ENCODE data around the gene ZNF512B.
"Not testable (repeated sequence)": the region's sequence is repeated elsewhere in the genome, so short reads cannot be mapped to it uniquely, and the experiment has no call there.

The ZNF512B gene

DNA sequence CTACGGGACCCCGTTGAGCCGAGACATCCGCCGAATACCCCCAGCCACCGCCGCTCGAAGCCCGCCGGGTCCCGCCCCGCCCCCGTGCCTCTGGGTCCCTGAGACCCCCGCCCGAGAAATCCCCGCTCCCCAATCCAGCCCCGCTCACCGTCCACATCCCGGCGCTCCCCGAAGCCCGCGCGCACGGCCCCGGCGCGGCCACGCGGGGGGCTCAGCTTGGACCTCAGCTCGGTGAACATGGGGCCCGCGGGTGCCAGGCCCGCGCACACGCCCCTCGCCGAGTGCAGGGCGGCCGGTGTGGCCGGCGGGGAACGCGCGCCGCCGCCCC is 9.5 kb upstream of the ZNF512B start:
- ChIA-PET CTCF (interaction anchor here (0.9 to 3.6 kb wide), 12 partner anchors 12 to 482 kb away, joined by 3 to 28 read pairs (median 7); partner anchors contain the start of gene PTK6), POLR2A (no interaction called here)
- no peak for DNase-seq (ENCODE audit: low read depth, low spot score)
- H3K4me3 ChIP-seq (ENCODE audit: low read depth, low read length): peak overlapping the region; percentile 53
- TF ChIP-seq, protein P1, sequence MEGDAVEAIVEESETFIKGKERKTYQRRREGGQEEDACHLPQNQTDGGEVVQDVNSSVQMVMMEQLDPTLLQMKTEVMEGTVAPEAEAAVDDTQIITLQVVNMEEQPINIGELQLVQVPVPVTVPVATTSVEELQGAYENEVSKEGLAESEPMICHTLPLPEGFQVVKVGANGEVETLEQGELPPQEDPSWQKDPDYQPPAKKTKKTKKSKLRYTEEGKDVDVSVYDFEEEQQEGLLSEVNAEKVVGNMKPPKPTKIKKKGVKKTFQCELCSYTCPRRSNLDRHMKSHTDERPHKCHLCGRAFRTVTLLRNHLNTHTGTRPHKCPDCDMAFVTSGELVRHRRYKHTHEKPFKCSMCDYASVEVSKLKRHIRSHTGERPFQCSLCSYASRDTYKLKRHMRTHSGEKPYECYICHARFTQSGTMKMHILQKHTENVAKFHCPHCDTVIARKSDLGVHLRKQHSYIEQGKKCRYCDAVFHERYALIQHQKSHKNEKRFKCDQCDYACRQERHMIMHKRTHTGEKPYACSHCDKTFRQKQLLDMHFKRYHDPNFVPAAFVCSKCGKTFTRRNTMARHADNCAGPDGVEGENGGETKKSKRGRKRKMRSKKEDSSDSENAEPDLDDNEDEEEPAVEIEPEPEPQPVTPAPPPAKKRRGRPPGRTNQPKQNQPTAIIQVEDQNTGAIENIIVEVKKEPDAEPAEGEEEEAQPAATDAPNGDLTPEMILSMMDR (IDR thresholded peaks at IDR 0.05; ENCODE audit: insufficient read depth, low read length, missing control alignments): no peak

DNA sequence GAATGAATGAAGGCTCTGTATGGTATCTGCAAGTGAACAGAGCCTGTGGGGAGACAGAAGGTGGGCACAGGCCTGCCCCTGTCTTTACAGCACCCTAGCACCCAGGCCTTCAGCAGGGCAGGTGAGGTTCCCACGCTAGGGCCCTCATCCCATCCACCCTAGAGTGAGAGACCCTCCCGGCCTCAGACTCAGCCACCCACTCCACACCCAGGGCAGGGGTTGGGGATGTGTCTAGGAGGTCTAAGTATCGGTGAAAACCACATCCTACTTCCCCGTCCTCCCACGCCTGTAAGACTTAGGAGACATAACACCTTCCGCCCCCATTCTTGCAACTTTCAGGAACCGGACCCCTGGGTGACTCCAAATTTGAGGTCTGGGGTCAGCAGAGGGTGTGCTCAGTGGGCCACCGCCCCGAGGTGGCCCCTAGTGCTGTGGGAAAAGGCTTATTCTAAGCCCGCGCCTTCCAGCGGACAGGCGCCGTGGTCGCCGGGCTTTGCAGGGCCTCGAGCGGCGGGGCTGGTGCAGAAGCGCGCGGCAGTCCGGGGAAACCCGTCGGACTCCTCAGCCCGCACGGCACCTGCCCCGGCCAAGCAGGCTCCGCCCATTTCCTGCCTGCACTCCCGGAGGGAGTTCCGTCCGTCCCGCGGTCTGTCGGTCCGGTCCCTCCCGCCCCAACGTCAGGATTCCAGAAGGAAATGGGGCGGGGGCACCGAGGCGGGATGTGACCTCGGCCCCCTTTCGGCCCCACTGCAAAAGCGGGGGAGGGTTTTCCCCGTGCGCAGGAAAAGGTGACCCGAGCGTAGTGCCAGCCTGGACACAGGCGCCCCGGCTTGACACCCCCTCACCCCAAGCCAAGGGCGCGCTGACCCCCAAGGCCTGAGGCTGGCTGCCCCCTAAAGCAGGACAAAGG is 8.8 kb upstream of the ZNF512B start:
- TF ChIP-seq, protein P1 (IDR thresholded peaks at IDR 0.05; ENCODE audit: insufficient read depth, low read length, missing control alignments): no peak
- CTCF ChIA-PET: interaction anchor here (0.9 to 3.6 kb wide), 8 partner anchors 10 to 482 kb away, joined by 3 to 28 read pairs (median 6); partner anchors contain the start of gene PTK6
- no peak for DNase-seq (ENCODE audit: low read depth, low spot score)
- peak overlapping the region; percentile 53 for H3K4me3 ChIP-seq (ENCODE audit: low read depth, low read length)
- POLR2A ChIA-PET: interaction anchor here (0.9 kb wide), 1 partner anchor 84 kb away, joined by 3 read pairs; the partner anchor contains the start of gene DNAJC5

DNA sequence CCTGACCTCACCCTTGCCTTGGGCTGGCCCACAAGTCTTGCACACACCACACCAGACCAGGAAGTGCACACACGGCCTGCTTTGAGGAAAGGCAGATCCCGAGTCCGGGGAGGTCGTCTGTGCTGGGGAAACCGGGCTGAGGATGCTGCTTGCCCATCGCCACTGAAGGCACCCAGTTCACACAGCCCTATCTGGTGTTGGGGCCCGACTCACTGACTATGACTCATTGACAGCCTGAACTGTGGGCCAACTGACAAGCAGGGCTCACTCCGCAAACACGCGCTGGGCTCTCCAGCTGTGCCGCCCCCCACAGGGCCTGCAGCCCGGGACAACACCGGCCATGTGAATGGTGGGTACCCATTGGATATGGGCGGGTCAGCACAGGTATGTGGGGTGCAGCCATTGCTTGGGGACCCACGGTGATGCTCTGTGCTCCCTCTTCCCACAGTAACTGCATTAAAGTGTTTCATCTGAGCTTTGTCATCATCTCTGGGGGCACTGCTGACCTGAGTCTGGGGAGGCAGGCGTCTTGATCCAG is 8.1 kb upstream of the ZNF512B start:
- no peak overlapping the region for H3K4me3 ChIP-seq (ENCODE audit: low read depth, low read length)
- ChIA-PET POLR2A (interaction anchor here (0.9 kb wide), 1 partner anchor 83 kb away, joined by 3 read pairs; the partner anchor contains the start of gene DNAJC5), CTCF (interaction anchor here (0.8 to 1.7 kb wide), 6 partner anchors 9 to 481 kb away, joined by 3 to 4 read pairs (median 4); no protein-coding TSS in a partner anchor)
- TF ChIP-seq, protein P1 (IDR thresholded peaks at IDR 0.05; ENCODE audit: insufficient read depth, low read length, missing control alignments): no peak
- DNase-seq (ENCODE audit: low read depth, low spot score): no peak

DNA sequence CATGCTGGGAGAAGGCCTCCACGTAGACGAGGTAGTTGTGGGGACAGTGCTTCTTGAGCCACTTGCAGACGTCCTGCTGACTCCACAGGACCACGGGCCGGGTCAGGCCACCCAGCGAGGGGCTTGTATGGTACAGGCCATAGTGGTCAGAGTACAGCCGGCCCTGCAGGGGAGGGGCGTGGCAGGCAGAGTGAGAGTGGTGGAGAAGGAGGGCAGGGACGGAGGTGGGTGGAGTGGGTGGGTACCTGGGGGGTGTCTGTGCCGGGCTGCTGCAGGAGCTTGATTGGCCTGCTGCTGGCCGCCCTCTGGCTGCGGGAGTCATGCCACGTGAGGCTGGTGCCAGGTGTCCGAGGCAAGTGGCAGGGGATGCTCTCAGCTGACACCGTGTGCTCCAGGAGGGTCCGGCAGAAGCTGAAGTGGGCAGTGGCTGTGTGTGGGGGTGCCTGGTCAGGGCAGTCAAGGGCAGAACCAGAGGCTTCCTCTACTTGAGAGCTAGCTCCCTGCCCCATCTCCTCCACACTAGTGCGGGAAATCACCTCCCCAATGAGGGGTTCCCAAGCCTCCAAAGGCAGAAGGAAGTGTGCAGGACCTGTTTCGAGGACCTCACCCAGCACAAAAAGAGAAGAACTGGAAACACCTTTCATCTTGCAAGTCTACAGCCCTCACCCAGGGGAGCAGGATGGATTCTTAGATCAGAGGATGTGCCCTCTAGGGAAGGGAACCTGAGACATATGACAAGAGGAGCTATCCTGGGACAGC is 7.4 kb upstream of the ZNF512B start:
- H3K4me3 ChIP-seq (ENCODE audit: low read depth, low read length): no peak overlapping the region
- no peak for DNase-seq (ENCODE audit: low read depth, low spot score)
- TF ChIP-seq, protein P1 (IDR thresholded peaks at IDR 0.05; ENCODE audit: insufficient read depth, low read length, missing control alignments): no peak
- ChIA-PET POLR2A (no interaction called here), CTCF (interaction anchor here (0.8 to 1.7 kb wide), 6 partner anchors 9 to 480 kb away, joined by 3 to 4 read pairs (median 4); no protein-coding TSS in a partner anchor)

DNA sequence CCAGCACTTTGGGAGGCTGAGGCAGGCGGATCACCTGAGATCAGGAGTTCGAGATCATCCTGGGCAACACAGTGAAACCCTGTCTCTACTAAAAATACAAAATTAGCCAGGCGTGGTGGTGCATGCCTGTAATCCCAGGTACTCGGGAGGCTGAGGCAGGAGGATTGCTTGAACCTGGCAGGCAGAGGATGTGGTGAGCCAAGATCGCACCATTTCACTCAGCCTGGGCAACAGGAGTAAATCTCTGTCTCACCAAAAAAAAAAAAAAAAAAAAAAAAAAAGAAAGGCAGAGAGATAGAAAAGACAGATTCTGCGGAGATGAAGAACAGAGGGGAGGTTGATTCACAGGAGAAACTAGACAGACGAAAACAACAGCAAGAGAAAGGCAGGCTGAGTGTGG is 6.8 kb upstream of the ZNF512B start:
- H3K4me3 ChIP-seq (ENCODE audit: low read depth, low read length); DNase-seq (ENCODE audit: low read depth, low spot score); POLR2A ChIA-PET: not testable (repeated sequence)
- CTCF ChIA-PET: interaction anchor here (1.4 to 5.3 kb wide), 3 partner anchors 111 to 439 kb away, joined by 4 to 73 read pairs (median 4); partner anchors contain the start of genes PTK6 and TPD52L2

DNA sequence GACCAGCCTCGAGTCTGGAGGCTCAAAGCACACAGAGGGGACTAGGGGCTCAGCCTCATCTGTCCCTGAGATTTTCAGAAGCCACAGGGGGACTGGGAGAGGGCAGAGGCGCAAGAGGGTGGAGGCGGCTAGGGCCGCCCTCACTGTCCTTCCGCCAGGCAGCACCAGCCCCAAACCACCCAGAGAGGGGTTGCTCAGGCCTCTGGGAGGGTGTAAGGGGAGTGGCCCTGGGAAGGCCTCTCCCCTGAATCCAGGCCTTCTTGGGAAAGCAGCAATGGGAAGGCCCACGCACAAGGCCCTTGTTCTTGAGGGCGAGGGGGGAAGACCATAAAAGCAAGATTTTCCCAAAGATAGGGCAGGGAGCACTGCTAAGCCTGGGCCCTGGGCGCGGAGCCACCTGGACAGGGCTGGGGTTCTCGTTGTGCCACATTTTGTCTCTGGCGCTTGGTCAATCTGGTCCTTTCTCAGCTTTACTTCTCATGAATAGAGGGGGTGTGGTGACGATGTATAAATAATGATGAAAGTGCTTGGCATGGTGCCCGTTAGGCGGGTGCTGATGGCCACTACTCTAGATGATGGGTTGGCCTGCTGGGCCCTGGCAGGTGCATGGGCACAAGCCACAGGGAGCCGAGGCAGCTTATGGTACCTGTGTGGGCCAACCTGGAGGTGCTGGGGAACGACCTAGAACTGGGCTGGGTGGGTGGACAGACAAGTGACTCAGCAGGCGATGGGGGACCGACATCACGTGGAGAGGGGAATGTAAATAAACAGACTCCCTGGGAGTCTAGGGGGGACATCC is 4.9 kb upstream of the ZNF512B start:
- TF ChIP-seq, protein P1 (IDR thresholded peaks at IDR 0.05; ENCODE audit: insufficient read depth, low read length, missing control alignments): no peak
- CTCF ChIA-PET: interaction anchor here (0.6 to 5.3 kb wide), 42 partner anchors 9 to 453 kb away, joined by 3 to 73 read pairs (median 4); partner anchors contain the start of genes ARFRP1, DNAJC5, PTK6 and STMN3
- DNase-seq (ENCODE audit: low read depth, low spot score): no peak
- no peak overlapping the region for H3K4me3 ChIP-seq (ENCODE audit: low read depth, low read length)
- POLR2A ChIA-PET: interaction anchor here (0.6 to 0.9 kb wide), 3 partner anchors 18 to 109 kb away, joined by 3 to 6 read pairs (median 4); partner anchors contain the start of genes TPD52L2 and UCKL1

All from AG04449 (cell line).